Upper lobe of left lung (tissue), 6 donors: ENCODE data around the gene ARHGAP26. TPM values are rescaled to one million over a fixed set of nuclear protein-coding genes. Genes with fewer than 3 reads are reported as not detected.
"Not testable (repeated sequence)": the region's sequence is repeated elsewhere in the genome, so short reads cannot be mapped to it uniquely, and the experiment has no call there.

Source experiments
- ATAC-seq, 2 donors: fragments of 200-7000 bp; cut with Tn5 transposase; one replicate each; pipeline ENCODE4 v1.9.1; 2022; ENCODE audit warnings: mild to moderate bottlenecking in 2 of 2, moderate library complexity in 2 of 2; ENCODE audit not compliant: low FRiP score in 2 of 2
- DNase-seq, 2 donors: peaks; one replicate each; pipeline ENCODE4 v3.0.0-alpha.2; 2019 to 2020
- H3K27ac ChIP-seq, 4 donors: fragments of 200-600 bp; sonication (generic); one replicate each; pipeline ENCODE4 v1.5.1; 2016 to 2019
- H3K27me3 ChIP-seq, 4 donors: fragments of 200-600 bp; sonication (generic); one replicate each; pipeline ENCODE4 v1.5.1; 2017 to 2019
- H3K36me3 ChIP-seq, 4 donors: fragments of 200-600 bp; sonication (generic); one replicate each; pipeline ENCODE4 v1.5.1; 2016 to 2019
- H3K4me1 ChIP-seq, 4 donors: fragments of 200-600 bp; sonication (generic); one replicate each; pipeline ENCODE4 v1.5.1; 2018 to 2019
- H3K4me3 ChIP-seq, 4 donors: fragments of 200-600 bp; sonication (generic); one replicate each; pipeline ENCODE4 v1.5.1; 2017 to 2019; ENCODE audit warnings: mild to moderate bottlenecking in 2 of 4, moderate library complexity in 1 of 4
- H3K9me3 ChIP-seq, 4 donors: fragments of 200-600 bp; sonication (generic); one replicate each; pipeline ENCODE4 v1.5.1; 2018 to 2019
- EP300 ChIP-seq, 4 donors: sonication (generic); formaldehyde crosslinking; IDR thresholded peaks; one replicate each; pipeline ENCODE4 v1.5.1; 2017; ENCODE audit warnings: antibody characterized with exemption in 4 of 4, control low read depth in 2 of 4
- POLR2A ChIP-seq, 4 donors: fragments of 450-650 bp; IDR thresholded peaks; one replicate each; pipeline ENCODE4 v1.5.1; 2016 to 2017; ENCODE audit warnings: antibody characterized with exemption in 4 of 4, mild to moderate bottlenecking in 2 of 4
- POLR2AphosphoS5 ChIP-seq, 2 donors: sonication (generic); formaldehyde crosslinking; IDR thresholded peaks; one replicate each; pipeline ENCODE4 v1.5.1; 2017; ENCODE audit warnings: antibody characterized with exemption in 2 of 2
- WGBS, 2 donors: methylation state at CpG; one replicate each; pipeline ENCODE4 v1.1.5; 2017 to 2018; 5-methylcytosine and 5-hydroxymethylcytosine counted together
- total RNA-seq, 6 donors: library from RNA; depleted of rRNA in 4 of 6; stranded (reverse); fragments of >200 nt in 4 of 6; gene quantifications; one replicate each; pipeline versions ENCODE4 v1.1.0 to v1.2.1, GENCODE V29; 2016 to 2021
- TF ChIP-seq, protein P1 (sequence below), 6 experiments: fragments of 450-650 bp in 4 of 6; fragments of 200-600 bp in 2 of 6; sonication (generic) in 2 of 6; IDR thresholded peaks; one replicate each; pipeline ENCODE4 v1.5.1; 2016 to 2019; ENCODE audit warnings: antibody characterized with exemption in 6 of 6
- donor health status: DM: no; HTN: no; CAD: no; lungs with moderate emphysema.
- donor health status: DM: no; HTN: yes; CAD: no; lungs with severe emphysema.

ARHGAP26 gene
- total RNA-seq, 6 donors from 2014 or later = 34.9 to 90.1 (median 38.9) TPM

DNA sequence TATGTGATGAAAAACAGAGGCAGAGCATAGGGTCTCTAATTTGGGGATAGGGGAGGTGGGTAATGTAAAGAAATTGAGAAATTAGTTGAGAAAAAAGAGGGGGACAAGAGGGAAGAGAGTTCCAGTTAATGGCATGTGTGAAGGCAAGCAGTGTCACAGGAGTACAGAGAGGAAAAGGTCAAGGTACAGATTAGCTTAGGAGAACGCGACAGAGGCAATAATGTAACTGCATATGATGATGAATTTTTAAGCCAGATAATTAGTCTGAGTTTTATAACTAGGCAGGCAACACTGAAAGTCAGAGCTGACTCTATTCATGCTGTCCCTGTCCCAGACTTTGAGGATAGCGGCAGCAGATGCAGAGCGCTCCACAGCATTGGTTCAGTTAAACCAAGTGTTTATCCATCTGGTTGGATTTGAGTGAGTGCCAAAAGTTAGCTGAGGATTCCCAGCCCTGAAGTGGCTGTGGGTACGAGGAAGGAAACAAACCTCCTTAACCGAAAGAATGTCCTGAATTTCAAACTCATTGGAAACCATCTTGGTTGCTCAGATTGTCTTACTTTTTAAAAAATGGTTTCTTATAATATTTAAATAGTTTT, 315.2 kb downstream of the ARHGAP26 start:
- WGBS, 2 donors = 83 to 90% methylated on average over 6 of the region's 6 CpGs
- no peak for ATAC-seq

DNA sequence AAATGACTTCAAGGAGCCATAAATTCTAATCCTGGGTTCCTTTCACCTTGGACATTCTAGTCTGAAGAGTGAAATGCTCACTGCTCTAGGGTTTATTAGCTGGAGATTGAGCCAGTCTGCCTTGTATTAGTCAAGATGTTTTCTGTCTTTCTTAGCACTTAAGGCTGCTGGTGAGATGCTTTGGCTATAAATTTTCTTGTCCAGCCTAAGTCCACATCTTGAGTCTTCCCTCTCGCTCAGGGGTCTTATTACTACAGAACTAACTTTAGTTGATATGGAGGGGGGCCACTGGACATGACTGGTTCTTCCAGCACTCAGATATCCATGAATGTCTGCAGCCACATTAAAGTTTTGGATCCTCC, 316.4 kb downstream of the ARHGAP26 start:
- ATAC-seq = no peak
- 92 to 100% methylated on average over 1 of the region's 1 CpG for WGBS, 2 donors
- H3K27ac ChIP-seq = no peak overlapping the region

More for the DNA sequence above, 315.2 kb downstream of the ARHGAP26 start:
- H3K9me3 ChIP-seq = no peaks in the 10 kb centered on the region
- no peaks in the 10 kb centered on the region for H3K27me3 ChIP-seq
- peaks cover 0 to 7% (median 3%) of the 10 kb centered on the region in 4 donors for H3K4me1 ChIP-seq
- no peak overlapping the region for H3K4me3 ChIP-seq
- no peak overlapping the region for H3K27ac ChIP-seq
- TF ChIP-seq, protein P1, sequence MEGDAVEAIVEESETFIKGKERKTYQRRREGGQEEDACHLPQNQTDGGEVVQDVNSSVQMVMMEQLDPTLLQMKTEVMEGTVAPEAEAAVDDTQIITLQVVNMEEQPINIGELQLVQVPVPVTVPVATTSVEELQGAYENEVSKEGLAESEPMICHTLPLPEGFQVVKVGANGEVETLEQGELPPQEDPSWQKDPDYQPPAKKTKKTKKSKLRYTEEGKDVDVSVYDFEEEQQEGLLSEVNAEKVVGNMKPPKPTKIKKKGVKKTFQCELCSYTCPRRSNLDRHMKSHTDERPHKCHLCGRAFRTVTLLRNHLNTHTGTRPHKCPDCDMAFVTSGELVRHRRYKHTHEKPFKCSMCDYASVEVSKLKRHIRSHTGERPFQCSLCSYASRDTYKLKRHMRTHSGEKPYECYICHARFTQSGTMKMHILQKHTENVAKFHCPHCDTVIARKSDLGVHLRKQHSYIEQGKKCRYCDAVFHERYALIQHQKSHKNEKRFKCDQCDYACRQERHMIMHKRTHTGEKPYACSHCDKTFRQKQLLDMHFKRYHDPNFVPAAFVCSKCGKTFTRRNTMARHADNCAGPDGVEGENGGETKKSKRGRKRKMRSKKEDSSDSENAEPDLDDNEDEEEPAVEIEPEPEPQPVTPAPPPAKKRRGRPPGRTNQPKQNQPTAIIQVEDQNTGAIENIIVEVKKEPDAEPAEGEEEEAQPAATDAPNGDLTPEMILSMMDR (IDR thresholded peaks at IDR 0.05) = no peak
- no peak for TF ChIP-seq EP300 (IDR thresholded peaks at IDR 0.05)
- TF ChIP-seq POLR2AphosphoS5 (IDR thresholded peaks at IDR 0.05) = no peak
- TF ChIP-seq POLR2A (IDR thresholded peaks at IDR 0.05) = no peak
- H3K36me3 ChIP-seq = no peaks in the 10 kb centered on the region
- DNase-seq = no peak

DNA sequence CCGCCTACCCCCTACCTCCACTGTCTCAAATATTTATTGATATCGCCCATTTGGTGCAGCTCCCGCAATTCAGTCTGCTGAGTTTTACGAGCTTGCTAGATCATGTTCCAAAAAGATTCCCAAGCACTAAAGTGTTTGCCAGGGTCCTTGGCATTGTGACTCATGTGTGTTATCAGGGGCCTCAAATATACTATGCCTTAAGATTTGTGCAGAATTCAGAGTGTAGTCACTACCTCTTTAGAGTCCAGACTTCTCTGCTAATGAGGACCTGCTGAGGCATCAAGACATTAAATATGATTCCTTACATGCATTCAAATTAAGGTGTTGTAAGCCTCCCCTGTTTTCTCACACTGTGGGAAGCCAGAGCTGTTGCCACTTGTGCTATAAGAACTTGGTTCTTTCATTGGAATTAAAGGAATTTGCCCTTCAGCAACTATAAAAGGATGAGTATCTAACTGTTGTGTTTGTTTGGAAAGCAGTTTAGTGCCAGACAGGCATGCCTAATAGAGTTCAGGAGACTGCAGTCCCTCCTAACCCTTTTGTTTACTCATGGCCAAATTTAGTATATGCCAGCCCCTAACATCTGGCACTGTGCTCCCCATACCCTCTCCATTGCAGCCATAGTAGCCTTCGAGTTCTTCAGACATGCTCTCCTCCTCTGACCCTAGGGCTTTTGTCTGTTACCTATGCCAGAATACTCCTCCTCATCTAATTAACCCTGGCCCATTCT, 316.9 kb downstream of the ARHGAP26 start:
- 62 to 78% methylated on average over 5 of the region's 5 CpGs for WGBS, 2 donors
- no peak for TF ChIP-seq EP300 (IDR thresholded peaks at IDR 0.05)
- TF ChIP-seq, protein P1 (IDR thresholded peaks at IDR 0.05) = no peak
- no peak for DNase-seq
- Histone ChIP-seq H3K36me3 (no peaks in the 10 kb centered on the region), H3K4me3 (no peak overlapping the region), H3K9me3 (no peaks in the 10 kb centered on the region), H3K27me3 (no peaks in the 10 kb centered on the region), H3K4me1 (peaks cover 0 to 7% (median 3%) of the 10 kb centered on the region in 4 donors), H3K27ac (no peak overlapping the region)
- ATAC-seq = peak in 1 of 2 donors; percentile 26

More for the DNA sequence above, 316.4 kb downstream of the ARHGAP26 start:
- Histone ChIP-seq H3K27me3 (no peaks in the 10 kb centered on the region), H3K4me1 (peaks cover 0 to 7% (median 3%) of the 10 kb centered on the region in 4 donors), H3K9me3 (no peaks in the 10 kb centered on the region), H3K4me3 (no peak overlapping the region), H3K36me3 (no peaks in the 10 kb centered on the region)
- TF ChIP-seq, protein P1 (IDR thresholded peaks at IDR 0.05) = no peak
- TF ChIP-seq POLR2A (IDR thresholded peaks at IDR 0.05) = no peak
- no peak for TF ChIP-seq EP300 (IDR thresholded peaks at IDR 0.05)
- TF ChIP-seq POLR2AphosphoS5 (IDR thresholded peaks at IDR 0.05) = no peak
- DNase-seq = no peak

DNA sequence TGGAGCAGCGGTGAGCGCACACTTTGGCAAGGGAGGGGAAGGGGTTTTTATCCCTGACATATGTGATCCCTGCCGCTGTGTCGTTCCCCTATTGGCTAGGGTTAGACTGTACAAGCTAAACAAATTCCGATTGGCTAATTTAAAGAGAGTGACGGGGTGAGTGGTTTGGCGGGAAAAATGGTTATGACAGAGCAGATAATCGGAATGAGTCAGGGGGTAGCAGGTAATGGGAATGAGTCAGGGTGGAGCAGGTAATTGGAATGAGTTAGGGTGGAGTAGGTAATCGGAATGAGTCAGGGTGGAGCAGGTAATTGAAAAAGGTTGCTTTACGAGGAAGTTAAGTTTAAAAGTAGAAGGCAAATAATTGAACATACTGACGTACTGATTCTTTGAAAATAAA, 318.5 kb downstream of the ARHGAP26 start:
- not testable (repeated sequence) for H3K4me3 ChIP-seq, H3K4me1 ChIP-seq, H3K27ac ChIP-seq, DNase-seq, H3K36me3 ChIP-seq, H3K27me3 ChIP-seq, H3K9me3 ChIP-seq, ATAC-seq
- 92 to 94% methylated on average over 11 of the region's 11 CpGs for WGBS, 2 donors

DNA sequence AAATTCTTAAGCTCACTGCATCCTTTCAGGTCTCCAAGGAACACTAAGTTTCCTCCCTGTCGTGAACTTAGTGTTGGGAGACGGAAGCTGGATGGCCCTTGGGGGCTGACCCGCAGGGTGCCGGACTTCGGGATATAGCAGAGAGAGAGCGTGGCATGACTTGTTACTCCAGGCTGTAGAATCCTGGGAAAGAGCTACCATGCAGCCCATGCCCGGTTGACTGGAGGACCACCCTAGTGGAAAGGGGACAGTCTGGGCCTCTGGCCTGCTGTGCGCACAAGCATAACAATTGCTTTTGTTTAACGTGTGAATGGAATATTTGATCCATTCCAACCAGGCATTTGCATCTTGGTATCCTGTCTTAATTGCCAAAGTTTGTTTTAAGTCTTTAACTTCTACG, 319.9 kb downstream of the ARHGAP26 start:
- not testable (repeated sequence) for ATAC-seq, H3K4me3 ChIP-seq
- DNase-seq = peak in 1 of 2 donors; percentile 20

DNA sequence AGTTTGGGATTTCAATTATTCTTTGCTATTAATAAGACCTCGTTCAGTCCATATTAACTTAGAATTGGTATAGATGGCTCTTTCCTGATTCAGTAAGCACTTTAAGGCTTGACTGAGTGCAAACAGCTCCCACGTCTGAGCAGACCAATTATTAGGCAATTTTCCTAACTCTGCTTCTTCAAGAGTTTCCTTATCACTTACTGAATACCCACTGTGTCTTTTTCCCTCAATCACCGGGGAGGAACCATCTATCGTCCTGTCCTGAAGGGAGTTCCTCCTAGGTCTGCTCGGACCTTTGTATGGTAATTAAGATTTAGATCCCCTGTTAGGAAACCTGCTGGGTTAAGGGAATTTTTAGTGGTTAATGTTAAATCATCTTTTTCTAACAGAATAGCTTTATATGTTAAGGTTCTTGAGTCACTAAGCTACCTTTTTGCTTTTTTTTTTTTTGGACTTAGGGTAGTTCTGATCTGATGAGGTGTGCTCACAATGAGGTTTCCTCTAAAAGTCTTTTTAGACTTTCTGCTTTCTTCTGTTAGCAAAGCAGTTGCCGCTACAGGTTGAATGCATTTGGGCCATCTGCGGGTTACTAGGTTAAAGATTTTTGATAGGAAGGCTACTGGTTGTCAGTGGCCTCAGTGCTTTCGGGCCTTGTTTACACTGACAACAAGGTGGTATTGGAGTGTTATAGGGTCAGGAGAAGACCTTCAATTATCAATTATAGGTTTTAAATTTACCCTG, 322.7 kb downstream of the ARHGAP26 start:
- not testable (repeated sequence) for H3K4me3 ChIP-seq, H3K36me3 ChIP-seq, DNase-seq, ATAC-seq, H3K9me3 ChIP-seq, H3K4me1 ChIP-seq, H3K27ac ChIP-seq, H3K27me3 ChIP-seq
- WGBS, 2 donors = 74 to 75% methylated on average over 8 of the region's 8 CpGs

More for the DNA sequence above, 319.9 kb downstream of the ARHGAP26 start:
- not testable (repeated sequence) for H3K36me3 ChIP-seq, H3K9me3 ChIP-seq, H3K4me1 ChIP-seq, H3K27me3 ChIP-seq, H3K27ac ChIP-seq
- 94 to 97% methylated on average over 10 of the region's 10 CpGs for WGBS, 2 donors
